WERI-Rb-1 (cell line): ENCODE measurements around the gene FAM170B.

Source experiments
- DNase-seq: peaks from one replicate; pipeline ENCODE4 v3.0.0-alpha.2; 2020
- H3K27ac ChIP-seq: fragments of 250-450 bp; sonication (Bioruptor Pico); 2 replicates; pipeline ENCODE4 v1.5.1; 2020; ENCODE audit warnings: mild to moderate bottlenecking, moderate library complexity
- H3K27me3 ChIP-seq: fragments of 250-450 bp; sonication (Bioruptor Pico); 2 replicates; pipeline ENCODE4 v1.5.1; 2021; ENCODE audit warnings: mild to moderate bottlenecking, low read depth, moderate library complexity; ENCODE audit not compliant: insufficient read depth, severe bottlenecking
- H3K36me3 ChIP-seq: fragments of 250-450 bp; sonication (Bioruptor Pico); 2 replicates; pipeline ENCODE4 v1.5.1; 2020; ENCODE audit warnings: mild to moderate bottlenecking, moderate library complexity
- H3K4me3 ChIP-seq: 2 replicates; pipeline ENCODE4 v1.5.1; 2011; ENCODE audit warnings: low read depth, mild to moderate bottlenecking, control low read depth, low read length
- H3K9me3 ChIP-seq: fragments of 250-450 bp; sonication (Bioruptor Pico); 2 replicates; pipeline ENCODE4 v1.5.1; 2021; ENCODE audit warnings: mild to moderate bottlenecking, moderate library complexity; ENCODE audit not compliant: severe bottlenecking
- TF ChIP-seq, protein P1 (sequence below): IDR thresholded peaks from 2 replicates; pipeline ENCODE4 v1.5.1; 2011; ENCODE audit warnings: low read depth, mild to moderate bottlenecking, control low read depth, inconsistent platforms, low read length

Gene FAM170B

DNA sequence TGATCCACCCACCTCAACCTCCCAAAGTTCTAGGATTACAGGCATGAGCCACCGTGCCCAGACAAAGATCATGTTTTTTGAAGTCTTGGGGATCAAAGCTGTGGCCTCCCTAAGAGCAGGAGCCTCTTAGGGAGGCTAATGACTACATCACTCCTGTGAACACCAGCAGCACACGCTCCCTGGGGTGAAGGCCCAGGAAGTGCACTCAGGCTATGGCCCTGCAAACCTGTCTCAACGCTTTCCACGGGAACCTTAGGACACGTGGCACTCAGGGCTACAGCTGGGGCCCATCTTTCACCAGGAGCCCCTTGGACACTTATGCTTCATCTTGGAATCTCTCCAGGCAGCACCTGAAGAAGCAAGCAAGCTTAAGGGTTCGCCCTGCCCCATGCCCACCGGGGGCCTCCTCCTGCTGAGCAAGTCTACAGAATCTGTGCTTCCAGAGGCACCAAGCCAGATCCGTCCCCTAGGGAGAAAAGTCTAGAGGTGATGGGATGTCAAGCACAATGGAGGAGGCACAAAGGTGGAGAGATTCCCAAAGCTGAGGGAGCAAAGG lies 36.9 kb downstream of the FAM170B start:
- H3K27me3 ChIP-seq, result peaks cover 2% of the 10 kb centered on the region
- H3K36me3 ChIP-seq, result no peaks in the 10 kb centered on the region
- DNase-seq, result no peak
- H3K9me3 ChIP-seq, result no peaks in the 10 kb centered on the region
- H3K27ac ChIP-seq, result no peak overlapping the region
- TF ChIP-seq, protein P1, sequence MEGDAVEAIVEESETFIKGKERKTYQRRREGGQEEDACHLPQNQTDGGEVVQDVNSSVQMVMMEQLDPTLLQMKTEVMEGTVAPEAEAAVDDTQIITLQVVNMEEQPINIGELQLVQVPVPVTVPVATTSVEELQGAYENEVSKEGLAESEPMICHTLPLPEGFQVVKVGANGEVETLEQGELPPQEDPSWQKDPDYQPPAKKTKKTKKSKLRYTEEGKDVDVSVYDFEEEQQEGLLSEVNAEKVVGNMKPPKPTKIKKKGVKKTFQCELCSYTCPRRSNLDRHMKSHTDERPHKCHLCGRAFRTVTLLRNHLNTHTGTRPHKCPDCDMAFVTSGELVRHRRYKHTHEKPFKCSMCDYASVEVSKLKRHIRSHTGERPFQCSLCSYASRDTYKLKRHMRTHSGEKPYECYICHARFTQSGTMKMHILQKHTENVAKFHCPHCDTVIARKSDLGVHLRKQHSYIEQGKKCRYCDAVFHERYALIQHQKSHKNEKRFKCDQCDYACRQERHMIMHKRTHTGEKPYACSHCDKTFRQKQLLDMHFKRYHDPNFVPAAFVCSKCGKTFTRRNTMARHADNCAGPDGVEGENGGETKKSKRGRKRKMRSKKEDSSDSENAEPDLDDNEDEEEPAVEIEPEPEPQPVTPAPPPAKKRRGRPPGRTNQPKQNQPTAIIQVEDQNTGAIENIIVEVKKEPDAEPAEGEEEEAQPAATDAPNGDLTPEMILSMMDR, result no peak
- no peak overlapping the region for H3K4me3 ChIP-seq

DNA sequence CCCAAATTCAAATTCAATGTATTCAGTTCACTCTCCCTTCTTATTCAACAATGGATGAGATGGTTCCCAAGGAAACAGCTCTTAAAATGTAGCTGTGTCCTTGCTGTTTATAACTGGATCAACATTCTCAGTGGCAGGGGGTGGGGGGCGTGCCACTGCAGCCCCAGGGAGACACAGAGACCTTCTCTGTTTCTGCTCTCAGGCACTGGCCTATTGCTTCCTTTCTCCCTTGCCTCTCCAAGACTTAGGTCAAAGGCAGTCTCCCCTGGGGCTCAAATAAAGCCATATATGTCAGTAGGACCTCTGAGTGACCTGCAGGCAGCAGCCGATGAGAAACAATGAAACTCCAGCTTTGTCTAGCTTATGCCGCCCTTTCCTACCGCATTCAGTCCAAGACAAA lies 39.2 kb downstream of the FAM170B start:
- no peaks in the 10 kb centered on the region for H3K36me3 ChIP-seq
- H3K4me3 ChIP-seq, result no peak overlapping the region
- H3K9me3 ChIP-seq, result no peaks in the 10 kb centered on the region
- TF ChIP-seq, protein P1, result no peak
- no peak overlapping the region for H3K27ac ChIP-seq
- H3K27me3 ChIP-seq, result peaks cover 7% of the 10 kb centered on the region
- no peak for DNase-seq

DNA sequence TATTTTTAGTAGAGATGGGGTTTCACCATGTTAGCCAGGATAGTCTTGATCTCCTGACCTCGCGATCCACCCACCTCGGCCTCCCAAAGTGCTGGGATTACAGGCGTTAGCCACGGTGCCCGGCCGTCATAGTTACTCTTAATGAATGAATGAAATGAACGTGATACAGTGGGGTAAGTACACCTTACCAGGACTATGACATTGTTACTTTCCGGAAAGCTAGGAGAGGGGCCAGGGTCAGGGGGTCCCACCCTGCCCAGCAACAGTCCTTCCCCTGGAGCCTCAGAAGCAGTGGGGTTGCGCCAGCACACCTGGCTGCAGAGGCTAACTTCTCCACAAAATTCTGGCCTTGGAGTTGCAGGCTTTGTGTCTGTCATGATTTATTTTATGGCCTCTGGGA lies 39.9 kb downstream of the FAM170B start:
- TF ChIP-seq, protein P1, result no peak
- Histone ChIP-seq H3K27me3 (peaks cover 7% of the 10 kb centered on the region), H3K27ac (no peak overlapping the region), H3K36me3 (no peaks in the 10 kb centered on the region), H3K9me3 (no peaks in the 10 kb centered on the region), H3K4me3 (no peak overlapping the region)
- DNase-seq, result no peak

DNA sequence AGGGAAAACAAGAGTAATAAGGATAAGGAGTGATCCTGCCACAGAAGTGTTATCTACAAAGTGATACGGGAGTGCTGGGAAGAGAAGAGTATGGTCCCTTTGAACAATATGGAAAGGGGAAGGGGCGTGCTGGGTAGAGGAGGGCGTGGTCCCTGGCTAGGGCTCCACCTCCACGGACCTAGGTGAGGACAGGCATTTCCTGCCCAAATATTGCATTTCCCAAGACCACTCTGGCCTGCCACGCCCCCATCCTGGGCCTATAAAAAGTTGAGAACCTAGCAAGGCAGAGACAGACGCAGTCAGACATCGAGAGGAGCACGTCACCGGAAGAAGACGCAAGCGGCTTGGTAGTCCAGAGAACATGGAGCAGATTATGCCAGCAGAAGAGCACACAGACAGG lies 41.3 kb downstream of the FAM170B start:
- Histone ChIP-seq H3K27ac (no peak overlapping the region), H3K9me3 (no peaks in the 10 kb centered on the region), H3K4me3 (no peak overlapping the region), H3K36me3 (no peaks in the 10 kb centered on the region), H3K27me3 (peaks cover 7% of the 10 kb centered on the region)
- TF ChIP-seq, protein P1, result no peak
- DNase-seq, result no peak

DNA sequence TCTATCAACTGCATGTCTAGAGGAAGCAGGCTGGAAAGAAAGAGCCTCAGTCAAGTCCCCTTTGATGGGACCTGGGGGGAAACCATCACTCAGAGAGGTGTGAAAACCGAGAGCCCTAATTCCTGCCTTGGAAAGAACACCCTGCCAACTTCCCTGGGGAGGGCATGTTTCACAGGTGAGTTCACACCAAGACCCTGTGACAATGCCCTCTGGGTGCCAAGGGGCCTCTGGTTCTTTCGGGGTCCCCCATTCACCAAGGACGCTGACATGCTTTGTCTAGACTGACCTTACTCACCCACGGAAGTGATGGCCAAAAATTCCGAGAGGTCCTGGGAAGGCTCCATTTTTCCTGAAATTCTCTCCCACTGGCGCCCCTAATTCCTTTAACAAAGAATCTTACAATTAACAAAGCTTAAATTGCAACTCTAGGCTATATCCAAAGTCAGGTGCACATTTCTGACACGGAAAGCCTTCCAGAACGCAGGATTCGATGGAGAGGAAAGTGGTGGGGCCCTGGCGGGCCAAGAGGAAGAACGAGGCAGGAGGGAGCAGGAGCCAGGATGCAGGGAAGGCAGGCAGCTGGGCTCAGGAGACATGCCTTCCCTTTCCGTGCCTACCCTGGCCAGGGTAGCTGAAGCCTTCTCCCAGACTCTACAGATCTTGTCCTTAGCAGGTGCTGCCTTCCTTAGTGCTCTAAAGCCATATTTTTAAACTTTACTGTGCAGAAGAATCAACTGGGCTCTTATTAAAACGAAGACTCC lies 42.2 kb downstream of the FAM170B start:
- no peaks in the 10 kb centered on the region for H3K36me3 ChIP-seq
- H3K9me3 ChIP-seq, result peaks cover 6% of the 10 kb centered on the region
- TF ChIP-seq, protein P1, result no peak
- H3K4me3 ChIP-seq, result no peak overlapping the region
- no peak overlapping the region for H3K27ac ChIP-seq
- peaks cover 7% of the 10 kb centered on the region for H3K27me3 ChIP-seq
- no peak for DNase-seq
